HCT116 (cell line): Measurements from ENCODE around the gene VASN. TPM values are rescaled to one million over a fixed set of nuclear protein-coding genes. Genes with fewer than 3 reads are reported as not detected.

Experiments
- ATAC-seq: fragments of 200-7000 bp; cut with Tn5 transposase; 2 replicates; pipeline ENCODE4 v1.9.1; 2020; ENCODE audit warnings: mild to moderate bottlenecking, moderate library complexity
- BruUV-seq: library from RNA; stranded (reverse); fragments of 400-500 nt; replicated peaks from 2 replicates; lab custom pipeline; 2021; lab: Mats Ljungman, UMichigan
- CTCF ChIA-PET: fragments of 300-600 bp; sonication (Branson Sonifier 250); formaldehyde crosslinking; loops from one replicate; lab custom pipeline; 2021; ENCODE audit warnings: antibody characterized with exemption; lab: Charles Lee
- POLR2A ChIA-PET: fragments of 300-600, 350-600 bp; sonication (Branson Sonifier 250); formaldehyde crosslinking; loops from one replicate; lab custom pipeline; 2021; ENCODE audit warnings: antibody characterized with exemption; lab: Charles Lee
- RAD21 ChIA-PET, 2 experiments: fragments of 300-600 bp; sonication (Branson Sonifier 250); formaldehyde crosslinking; loops; one replicate each; lab custom pipeline; 2023; ENCODE audit warnings: low total read pairs in 2 of 2; ENCODE audit not compliant: uncharacterized antibody in 2 of 2, unreplicated experiment in 2 of 2, low non-redundant PET in 1 of 2; lab: Charles Lee
- DNase-seq: peaks from one replicate; pipeline ENCODE4 v3.0.0-alpha.2; 2010; ENCODE audit warnings: low read depth, low spot score
- H2AFZ ChIP-seq: fragments of 200-600 bp; shearing (Covaris generic), sonication (generic); 2 replicates; pipeline ENCODE4 v1.6.1; 2017; ENCODE audit warnings: low read depth, mixed run types, mixed read lengths, antibody characterized with exemption, low read length; ENCODE audit not compliant: poor library complexity, severe bottlenecking
- H3K27ac ChIP-seq: 2 replicates; pipeline ENCODE4 v1.5.1; 2012; ENCODE audit warnings: low read depth, low read length
- H3K27me3 ChIP-seq: fragments of 200-600 bp; sonication (generic); 2 replicates; pipeline ENCODE4 v1.6.1; 2016; ENCODE audit warnings: mixed run types, low read length, mixed read lengths; ENCODE audit not compliant: insufficient read depth
- H3K36me3 ChIP-seq, 2 experiments: fragments of 200-500 bp in 1 of 2; fragments of 200-600 bp in 1 of 2; sonication (Bioruptor generic) in 1 of 2; sonication (generic) in 1 of 2; 2 replicates each; pipeline versions ENCODE4 v1.5.1 to v1.6.1; 2014 to 2016; ENCODE audit warnings: low read length in 2 of 2, inconsistent platforms in 1 of 2, mixed read lengths in 1 of 2, mixed run types in 1 of 2; ENCODE audit not compliant: insufficient read depth in 2 of 2, control insufficient read depth in 1 of 2
- H3K4me1 ChIP-seq, 2 experiments: fragments of 200-600 bp in 1 of 2; sonication (generic) in 1 of 2; 2 replicates each; pipeline versions ENCODE4 v1.5.1 to v1.6.1; 2012 to 2017; ENCODE audit warnings: low read length in 2 of 2, inconsistent platforms in 1 of 2, mild to moderate bottlenecking in 1 of 2, mixed read lengths in 1 of 2, mixed run types in 1 of 2, moderate library complexity in 1 of 2; ENCODE audit not compliant: insufficient read depth in 2 of 2, control insufficient read depth in 1 of 2
- H3K4me2 ChIP-seq: fragments of 200-600 bp; sonication (generic); 2 replicates; pipeline ENCODE4 v1.6.1; 2017; ENCODE audit warnings: mixed run types, low read length, mixed read lengths
- H3K4me3 ChIP-seq, 2 experiments: fragments of 200-600 bp in 1 of 2; sonication (generic) in 1 of 2; replicated peaks in 1 of 2; 2 replicates each; pipeline ENCODE4 v1.5.1; 2011 to 2016; ENCODE audit warnings: low read length in 2 of 2, control low read depth in 1 of 2, low read depth in 1 of 2, mild to moderate bottlenecking in 1 of 2, mixed read lengths in 1 of 2, mixed run types in 1 of 2
- H3K79me2 ChIP-seq: fragments of 200-600 bp; sonication (generic); 2 replicates; pipeline ENCODE4 v1.6.1; 2017; ENCODE audit warnings: mild to moderate bottlenecking, mixed run types, low read length, moderate library complexity, mixed read lengths; ENCODE audit not compliant: insufficient read depth
- H3K9ac ChIP-seq: fragments of 200-600 bp; sonication (generic); 2 replicates; pipeline ENCODE4 v1.6.1; 2016; ENCODE audit warnings: low read length, mixed read lengths
- H3K9me2 ChIP-seq: fragments of 200-600 bp; sonication (generic), shearing (Covaris generic); 2 replicates; pipeline ENCODE4 v1.6.1; 2017; ENCODE audit warnings: mixed run types, mild to moderate bottlenecking, moderate library complexity; ENCODE audit not compliant: insufficient read depth
- H3K9me3 ChIP-seq, 2 experiments: fragments of 200-500 bp in 1 of 2; fragments of 200-600 bp in 1 of 2; sonication (Bioruptor generic) in 1 of 2; sonication (generic) in 1 of 2; 2 replicates each; pipeline ENCODE4 v1.6.1; 2014 to 2017; ENCODE audit warnings: low read length in 2 of 2, mixed read lengths in 2 of 2, inconsistent platforms in 1 of 2, low read depth in 1 of 2, mild to moderate bottlenecking in 1 of 2, mixed run types in 1 of 2, moderate library complexity in 1 of 2; ENCODE audit not compliant: control insufficient read depth in 1 of 2, insufficient read depth in 1 of 2
- H4K20me1 ChIP-seq: fragments of 200-600 bp; sonication (generic), shearing (Covaris generic); 2 replicates; pipeline ENCODE4 v1.6.1; 2017; ENCODE audit warnings: mixed run types, mild to moderate bottlenecking, moderate library complexity; ENCODE audit not compliant: insufficient read depth
- ATF3 ChIP-seq: IDR thresholded peaks from 2 replicates; pipeline ENCODE4 v1.6.1; 2012
- CBX3 ChIP-seq: IDR thresholded peaks from 2 replicates; pipeline ENCODE4 v1.6.1; 2012; ENCODE audit warnings: low read depth
- CEBPB ChIP-seq: IDR thresholded peaks from 2 replicates; pipeline ENCODE4 v1.6.1; 2012; ENCODE audit warnings: low read depth
- EGR1 ChIP-seq: IDR thresholded peaks from 2 replicates; pipeline ENCODE4 v1.6.1; 2012; ENCODE audit warnings: low read depth
- EZH2 ChIP-seq: fragments of 200-600 bp; sonication (generic); IDR thresholded peaks from 2 replicates; pipeline ENCODE4 v1.6.1; 2017; ENCODE audit warnings: antibody characterized with exemption, mixed run types
- FOSL1 ChIP-seq: IDR thresholded peaks from 2 replicates; pipeline ENCODE4 v1.6.1; 2012; ENCODE audit warnings: low read depth
- POLR2AphosphoS5 ChIP-seq: IDR thresholded peaks from 2 replicates; pipeline ENCODE4 v1.6.1; 2011; ENCODE audit warnings: mild to moderate bottlenecking, low read depth, low read length, moderate library complexity
- RAD21 ChIP-seq: IDR thresholded peaks from 2 replicates; pipeline ENCODE4 v1.6.1; 2012; ENCODE audit warnings: low read depth, mild to moderate bottlenecking
- YY1 ChIP-seq: IDR thresholded peaks from 2 replicates; pipeline ENCODE4 v1.6.1; 2011; ENCODE audit warnings: low read length, low read depth, moderate library complexity, mild to moderate bottlenecking; ENCODE audit not compliant: insufficient replicate concordance; ENCODE audit errors: extremely low read depth
- intact Hi-C: fragments of 100-400 bp; cut with micrococcal nuclease; formaldehyde crosslinking; loops from 2 replicates; pipeline ENCODE4 v1.10.0; 2022
- total RNA-seq: library from RNA; stranded (reverse); gene quantifications from one replicate; pipeline ENCODE4 v1.2.1, GENCODE V29; 2021; ENCODE audit not compliant: unreplicated experiment

VASN gene
- total RNA-seq, 1 experiment from 2014 or later = 6.3 TPM

- Histone ChIP-seq H3K9ac (no peak overlapping the region), H3K9me3 (no peaks in the 10 kb centered on the region), H3K4me1 (peaks cover 11 to 14% of the 10 kb centered on the region in 2 experiments; a peak in 3 of 4 replicates), H3K4me2 (no peak overlapping the region), H4K20me1 (no peaks in the 10 kb centered on the region), H3K9me2 (no peaks in the 10 kb centered on the region), H3K27me3 (no peaks in the 10 kb centered on the region), H3K36me3 (no peaks in the 10 kb centered on the region), H2AFZ (no peak overlapping the region), H3K79me2 (no peaks in the 10 kb centered on the region), H3K4me3 (no peak overlapping the region), H3K27ac (no peak overlapping the region)
- no TSS peak for BruUV-seq
- RAD21 ChIA-PET = no interaction called here
- POLR2A ChIA-PET = interaction anchor here (1.4 kb wide), 1 partner anchor 20 kb away, joined by 3 read pairs; no protein-coding TSS in a partner anchor
- intact Hi-C loops = no loop called here
- TF ChIP-seq POLR2AphosphoS5 (no peak), YY1 (no peak), CEBPB (no peak), EZH2 (no peak), FOSL1 (no peak), EGR1 (no peak)
- ATAC-seq = no peak
- no peak for DNase-seq
- CTCF ChIA-PET = interaction anchor here (0.8 kb wide), 1 partner anchor 36 kb away, joined by 3 read pairs; no protein-coding TSS in a partner anchor
Observed at GRCh38 chr16:4395055-4395726, 23.5 kb downstream of the VASN start.

GRCh38 chr16:4399001-4399730, 27.5 kb downstream of the VASN start:
- ChIA-PET POLR2A (no interaction called here), RAD21 (no interaction called here), CTCF (interaction anchor here (0.8 kb wide), 1 partner anchor 145 kb away, joined by 4 read pairs; no protein-coding TSS in a partner anchor)
- Histone ChIP-seq H3K4me3 (no peak overlapping the region), H4K20me1 (no peaks in the 10 kb centered on the region), H2AFZ (no peak overlapping the region), H3K4me2 (no peak overlapping the region), H3K27me3 (no peaks in the 10 kb centered on the region), H3K9ac (no peak overlapping the region), H3K4me1 (peaks cover 10 to 12% of the 10 kb centered on the region in 2 experiments; a peak in 3 of 4 replicates), H3K9me2 (no peaks in the 10 kb centered on the region), H3K79me2 (no peaks in the 10 kb centered on the region), H3K36me3 (no peaks in the 10 kb centered on the region), H3K9me3 (no peaks in the 10 kb centered on the region), H3K27ac (no peak overlapping the region)
- BruUV-seq = no TSS peak
- intact Hi-C loops = no loop called here
- TF ChIP-seq CBX3 = no peak
- no peak for TF ChIP-seq RAD21
- no peak for TF ChIP-seq ATF3
- ATAC-seq (no peak), DNase-seq (no peak)
